SK-N-MC (cell line): ENCODE data around the gene AKT3.

Experiments
- EZH2 ChIP-seq: fragments of 200-600 bp; sonication (generic); IDR thresholded peaks from one replicate; pipeline ENCODE4 v1.6.1; 2017; ENCODE audit warnings: antibody characterized with exemption
- POLR2AphosphoS5 ChIP-seq: IDR thresholded peaks from 2 replicates; pipeline ENCODE4 v1.6.1; 2012; ENCODE audit warnings: mild to moderate bottlenecking, low read depth, low read length, borderline replicate concordance

GRCh38 chr1:243597383-243597782, 252.7 kb downstream of the AKT3 start:
- TF ChIP-seq EZH2 (no peak), POLR2AphosphoS5 (no peak)
